GM21528 (cell line): ENCODE results near the gene BRD9.
"Not testable (repeated sequence)": the region's sequence is repeated elsewhere in the genome, so short reads cannot be mapped to it uniquely, and the experiment has no call there.

Source experiments
- ATAC-seq: cut with Tn5 transposase; IDR thresholded peaks from one replicate; pipeline ENCODE4 v1.9.1; 2021; ENCODE audit warnings: mild to moderate bottlenecking, moderate library complexity; ENCODE audit not compliant: unreplicated experiment, low FRiP score

BRD9 gene

DNA sequence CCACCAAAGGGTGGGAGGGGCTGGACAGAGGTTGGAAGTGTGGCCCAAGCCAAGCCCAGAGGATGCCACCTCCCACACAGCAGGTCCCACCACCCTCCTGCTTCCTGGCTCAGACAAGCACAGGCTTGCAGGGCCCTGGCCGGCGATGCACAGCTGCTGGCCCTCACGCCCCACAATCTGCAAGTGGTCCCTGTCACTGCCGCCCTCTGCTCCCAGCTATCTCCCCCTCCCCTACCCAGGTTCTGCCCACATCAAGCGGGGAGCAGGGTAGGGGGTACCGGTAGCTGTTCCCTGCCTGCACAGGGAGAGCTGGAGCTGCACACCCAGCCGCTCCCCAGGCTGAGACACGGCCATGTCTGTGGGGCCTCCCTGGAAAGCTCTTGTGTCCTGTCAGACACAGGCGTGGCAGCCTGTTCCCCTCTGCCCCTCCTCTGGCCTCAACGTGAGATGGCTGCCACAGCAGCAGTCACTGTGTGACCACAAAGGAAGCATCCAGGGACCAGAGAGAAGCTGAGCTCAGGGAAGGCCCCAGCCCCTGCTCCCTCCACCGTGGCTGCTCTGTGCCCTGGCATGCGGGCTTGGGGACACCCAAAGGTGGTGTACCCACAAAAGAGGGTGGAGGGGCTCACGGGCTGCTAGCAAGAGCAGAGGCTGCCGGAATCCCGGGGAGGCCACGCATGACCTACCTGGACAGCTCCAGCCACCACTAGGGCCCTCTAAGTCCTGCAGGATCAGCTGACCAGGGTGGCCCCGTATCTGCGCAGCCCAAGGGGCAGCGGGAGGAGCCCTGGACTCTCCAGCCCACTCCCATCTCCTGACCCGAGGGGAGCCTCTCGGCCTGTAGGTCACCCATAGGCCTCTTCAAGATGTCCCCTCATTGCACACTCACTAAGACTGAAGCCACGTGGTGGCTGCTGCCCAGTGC is 30.9 kb downstream of the BRD9 start:
- ATAC-seq: no peak

- ATAC-seq: no peak
Observed at GRCh38 chr5:860506-861150, 32.0 kb downstream of the BRD9 start.

DNA sequence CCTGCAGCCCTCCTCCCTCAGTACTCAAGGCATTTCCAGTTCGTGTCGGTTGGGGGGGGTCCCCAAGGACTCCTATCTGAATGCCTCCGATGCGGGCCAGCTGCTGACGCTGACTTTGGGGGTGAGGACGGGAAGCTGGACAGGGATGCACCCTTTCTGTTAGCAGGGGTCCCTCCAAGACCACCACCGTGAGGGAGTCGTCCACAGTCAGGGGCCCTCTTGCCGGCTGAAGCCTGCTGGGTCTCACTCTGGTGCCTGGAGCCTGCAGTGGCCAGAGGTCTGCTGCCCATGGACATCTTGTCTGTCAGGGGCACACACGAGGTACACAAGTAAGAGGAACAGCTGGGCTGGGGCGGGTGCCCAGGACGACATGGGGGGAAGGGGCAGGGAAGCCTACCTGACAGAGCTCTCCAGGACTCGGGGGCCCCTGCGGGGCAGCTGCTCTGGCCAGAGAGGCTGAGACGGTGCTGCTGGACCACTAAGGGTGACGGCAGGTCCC is 32.8 kb downstream of the BRD9 start:
- no peak for ATAC-seq

- ATAC-seq: no peak
Observed at GRCh38 chr5:859391-859790, 33.2 kb downstream of the BRD9 start.

- ATAC-seq: no peak
Observed at GRCh38 chr5:858726-859125, 33.9 kb downstream of the BRD9 start.

DNA sequence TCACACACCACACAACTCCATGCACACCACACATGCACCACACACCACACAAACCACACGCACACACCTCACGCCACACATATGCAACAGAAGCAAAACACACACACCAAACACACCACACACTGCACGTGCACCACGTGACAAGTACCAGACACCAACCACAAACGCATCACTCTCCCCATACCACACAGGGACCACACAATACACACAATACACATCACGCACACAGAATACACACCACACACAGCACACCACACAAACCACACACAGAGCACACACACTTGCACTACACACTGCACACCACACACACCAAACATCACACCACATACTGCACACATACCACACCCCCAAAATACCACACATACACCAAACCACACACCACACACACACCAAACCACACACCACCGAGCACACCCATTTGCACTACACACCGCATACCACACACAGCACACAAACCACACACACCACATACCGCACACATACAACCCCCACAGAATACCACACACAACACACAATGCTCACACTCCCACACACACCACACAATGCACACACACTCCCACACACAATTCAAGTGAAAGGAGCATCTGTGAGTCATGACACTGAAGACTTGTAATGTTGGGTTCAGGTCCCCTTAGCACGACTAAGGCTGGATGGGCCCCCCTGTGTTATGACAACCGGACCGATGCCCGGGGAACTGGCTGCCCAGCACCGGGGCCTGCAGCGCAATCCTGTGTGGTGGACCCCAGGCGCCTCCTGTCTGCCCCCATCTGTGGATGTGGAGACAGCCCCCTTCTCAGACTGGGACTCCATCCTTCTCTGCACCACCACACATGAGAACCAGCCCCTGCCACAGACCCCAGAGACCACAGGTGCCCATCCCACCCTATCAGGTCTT is 35.8 kb downstream of the BRD9 start:
- no peak for ATAC-seq

DNA sequence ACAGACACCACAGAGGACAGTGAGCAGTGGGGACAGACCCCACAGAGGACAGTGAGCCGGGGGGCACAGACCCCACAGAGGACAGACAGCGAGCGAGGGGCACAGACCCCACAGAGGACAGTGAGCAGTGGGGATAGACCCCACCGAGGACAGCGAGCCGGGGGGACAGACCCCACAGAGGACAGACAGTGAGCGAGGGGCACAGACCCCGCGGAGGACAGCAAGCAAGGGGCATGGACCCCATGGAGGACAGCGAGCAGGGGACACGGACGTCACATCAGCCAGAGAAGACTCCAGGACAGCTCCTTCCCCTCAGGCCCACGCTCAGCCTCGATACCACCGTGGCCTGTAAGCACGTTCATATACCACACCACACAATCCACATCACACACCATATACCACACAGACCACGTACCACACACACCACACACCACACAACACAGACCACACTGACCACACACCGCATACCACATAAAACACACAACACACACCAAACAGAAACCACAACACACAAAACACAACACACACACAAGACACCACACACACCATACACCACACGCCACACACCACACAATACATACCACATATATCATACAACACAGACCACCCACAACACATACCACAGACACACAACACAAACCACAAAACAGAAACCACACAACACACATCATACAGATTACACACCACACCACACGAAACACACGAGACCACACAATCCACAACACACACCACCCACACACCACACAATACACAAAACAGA is 36.6 kb downstream of the BRD9 start:
- ATAC-seq: no peak

DNA sequence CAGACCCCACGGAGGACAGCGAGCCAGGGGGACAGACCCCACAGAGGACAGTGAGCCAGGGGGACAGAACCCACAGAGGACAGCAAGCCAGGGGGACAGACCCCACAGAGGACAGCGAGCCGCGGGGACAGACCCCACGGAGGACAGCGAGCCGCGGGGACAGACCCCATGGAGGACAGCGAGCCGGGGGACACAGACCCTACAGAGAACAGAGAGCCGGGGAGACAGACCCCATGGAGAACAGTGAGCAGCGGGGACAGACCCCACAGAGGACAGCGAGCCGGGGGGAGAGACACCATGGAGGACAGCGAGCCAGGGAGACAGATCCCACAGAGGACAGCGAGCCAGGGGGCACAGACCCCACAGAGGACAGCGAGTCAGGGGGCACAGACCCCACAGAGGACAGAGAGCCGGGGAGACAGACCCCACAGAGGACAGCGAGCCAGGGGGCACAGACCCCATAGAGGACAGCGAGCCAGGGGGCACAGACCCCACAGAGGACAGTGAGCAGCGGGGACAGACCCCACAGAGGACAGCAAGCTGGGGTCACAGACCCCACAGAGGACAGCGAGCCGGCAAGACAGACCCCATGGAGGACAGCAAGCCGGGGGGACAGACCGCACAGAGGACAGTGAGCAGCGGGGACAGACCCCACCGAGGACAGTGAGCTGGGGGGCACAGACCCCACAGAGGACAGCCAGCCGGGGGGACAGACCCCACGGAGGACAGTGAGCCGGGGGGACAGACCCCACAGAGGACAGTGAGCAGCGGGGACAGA is 37.4 kb downstream of the BRD9 start:
- no peak for ATAC-seq

DNA sequence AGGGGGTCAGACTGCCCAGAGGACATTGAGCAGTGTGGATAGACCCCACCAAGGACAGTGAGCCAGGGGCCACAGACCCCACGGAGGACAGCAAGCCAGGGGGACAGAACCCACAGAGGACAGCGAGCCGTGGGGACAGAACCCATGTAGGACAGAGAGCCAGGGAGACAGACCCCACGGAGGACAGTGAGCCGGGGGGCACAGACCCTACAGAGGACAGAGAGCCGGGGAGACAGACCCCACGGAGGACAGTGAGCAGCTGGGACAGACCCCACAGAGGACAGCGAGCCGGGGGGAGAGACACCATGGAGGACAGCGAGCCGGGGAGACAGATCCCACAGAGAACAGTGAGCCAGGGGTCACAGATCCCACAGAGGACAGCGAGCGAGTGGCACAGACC is 38.4 kb downstream of the BRD9 start:
- no peak for ATAC-seq

- ATAC-seq: not testable (repeated sequence)
Observed at GRCh38 chr5:853416-854090, 39.0 kb downstream of the BRD9 start.

- no peak for ATAC-seq
Observed at GRCh38 chr5:852431-853401, 39.9 kb downstream of the BRD9 start.

DNA sequence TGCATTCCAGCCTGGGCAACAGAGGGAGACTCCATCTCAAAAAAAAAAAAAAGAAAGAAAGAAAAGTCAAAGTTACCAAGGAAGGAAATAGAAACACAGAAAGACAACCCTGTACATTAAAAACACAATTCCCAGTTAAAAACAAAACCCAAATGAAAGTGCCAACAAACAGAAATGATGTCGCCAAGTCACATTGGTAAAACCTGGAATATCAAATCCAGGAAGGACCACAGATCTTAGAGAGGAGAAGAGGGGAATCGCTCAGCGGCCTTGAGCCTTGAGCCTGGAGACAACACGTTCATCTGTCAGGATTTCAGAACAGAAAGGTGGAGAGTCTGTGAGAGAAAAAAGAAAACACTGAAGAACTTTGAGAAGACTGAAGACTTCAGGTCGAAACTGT is 40.6 kb downstream of the BRD9 start:
- ATAC-seq: no peak

DNA sequence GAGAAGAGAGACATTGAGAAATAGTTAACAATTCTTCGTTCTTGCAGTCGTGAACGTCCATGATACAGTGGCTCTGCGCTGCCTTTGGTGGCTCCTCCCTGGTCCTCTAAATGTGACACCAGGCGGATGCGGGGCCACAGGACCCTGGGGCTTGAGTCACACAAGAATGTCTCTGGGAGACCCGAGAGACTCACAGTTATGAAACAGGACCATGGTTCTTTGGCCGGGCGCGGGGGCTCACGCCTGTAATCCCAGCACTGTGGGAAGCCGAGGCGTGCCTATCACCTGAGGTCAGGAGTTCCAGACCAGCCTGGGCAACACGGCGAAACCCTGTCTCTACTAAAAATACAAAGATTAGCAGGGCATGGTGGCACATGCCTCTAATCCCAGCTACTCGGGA is 41.0 kb downstream of the BRD9 start:
- no peak for ATAC-seq

- ATAC-seq: no peak
Observed at GRCh38 chr5:851076-851475, 41.5 kb downstream of the BRD9 start.

DNA sequence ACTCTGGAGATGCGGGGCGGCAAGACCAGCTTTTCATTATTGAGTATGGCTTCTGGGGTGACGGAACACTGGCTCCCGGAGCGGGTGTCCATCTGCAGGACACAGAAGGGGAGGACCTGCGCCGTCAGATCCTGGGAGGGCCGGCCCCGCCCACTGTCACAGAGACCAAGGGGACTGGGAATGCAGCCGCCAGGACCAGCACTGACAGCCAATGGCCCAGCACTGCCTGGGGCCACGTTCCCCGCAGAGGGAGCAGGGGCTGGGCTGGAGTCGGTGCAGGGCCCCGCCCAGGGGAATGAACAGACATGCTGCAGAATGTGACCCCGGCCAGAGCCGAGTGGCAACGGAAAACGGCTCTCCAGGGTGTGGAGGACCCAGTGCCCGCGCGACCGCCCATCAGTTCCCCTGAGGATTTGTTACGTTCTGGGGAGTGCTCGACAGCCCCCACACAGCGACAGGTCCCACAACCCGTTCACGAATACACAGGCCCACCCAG is 42.0 kb downstream of the BRD9 start, which contains the start of gene ZDHHC11:
TSS of gene ZDHHC11 (minus strand) at position 476 of the 496 bp plus-strand sequence. CDS start at position 92, 384 bp downstream.
- ATAC-seq: no peak

DNA sequence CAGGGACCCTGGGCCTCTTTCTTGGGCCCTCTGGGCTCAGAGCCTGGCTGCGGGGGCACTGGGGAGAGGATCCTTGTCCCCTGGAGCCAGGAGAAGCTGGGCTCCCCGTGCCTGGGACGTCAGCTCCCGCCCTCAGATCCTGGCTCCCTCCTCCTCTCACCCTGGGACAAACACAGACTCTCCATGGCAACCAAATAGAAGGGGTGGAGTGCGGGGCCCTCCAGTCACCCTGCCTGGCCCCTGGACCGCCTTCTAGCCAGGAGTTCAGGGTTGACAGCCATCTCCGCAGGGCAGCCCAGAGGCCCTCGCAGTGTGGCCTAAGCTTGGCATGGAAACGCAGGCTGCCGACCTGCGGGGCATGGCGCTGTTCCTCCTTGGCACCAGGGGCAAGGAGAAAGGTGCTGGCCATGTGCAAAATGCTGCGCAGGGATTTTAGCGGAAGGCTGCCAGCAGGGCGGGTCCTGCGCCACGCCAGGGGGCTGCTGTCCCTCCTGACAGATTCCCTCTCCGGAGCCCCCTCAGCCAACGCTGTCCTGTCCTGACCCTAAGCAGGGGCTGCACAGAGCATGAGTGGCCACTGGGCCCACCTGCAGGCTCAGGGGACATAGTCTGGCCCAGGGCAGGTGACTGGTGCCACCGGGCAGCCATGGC is 42.8 kb downstream of the BRD9 start:
- ATAC-seq: no peak

GRCh38 chr5:848671-849111 is 43.9 kb downstream of the BRD9 start:
- ATAC-seq: no peak
